GM19452 (cell line): ENCODE measurements around the gene SERTAD2.

ENCODE experiments used
- ATAC-seq: cut with Tn5 transposase; IDR thresholded peaks from one replicate; pipeline ENCODE4 v1.9.1; 2021; ENCODE audit not compliant: unreplicated experiment

Gene SERTAD2

DNA sequence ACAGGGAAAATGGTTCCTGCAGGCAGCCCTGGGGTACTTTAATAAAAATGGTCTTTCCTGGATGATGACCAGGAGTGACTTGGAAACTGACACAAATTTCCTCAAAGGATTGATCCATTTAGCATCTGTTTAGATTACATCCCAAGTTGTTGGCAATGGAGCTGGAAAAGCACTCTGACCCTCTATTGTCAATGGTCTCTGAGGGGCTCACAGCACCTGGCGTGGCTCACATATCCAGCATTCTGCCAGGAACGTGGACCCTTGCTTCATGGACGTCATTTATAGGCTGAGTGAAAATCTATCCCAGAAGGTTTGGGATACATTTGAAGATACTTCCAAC is 43.8 kb downstream of the SERTAD2 start:
- no peak for ATAC-seq

GRCh38 chr2:64609227-64609941 is 44.3 kb downstream of the SERTAD2 start:
- ATAC-seq = peak; percentile 31

GRCh38 chr2:64608867-64609226 is 44.9 kb downstream of the SERTAD2 start:
- ATAC-seq = peak; percentile 2

DNA sequence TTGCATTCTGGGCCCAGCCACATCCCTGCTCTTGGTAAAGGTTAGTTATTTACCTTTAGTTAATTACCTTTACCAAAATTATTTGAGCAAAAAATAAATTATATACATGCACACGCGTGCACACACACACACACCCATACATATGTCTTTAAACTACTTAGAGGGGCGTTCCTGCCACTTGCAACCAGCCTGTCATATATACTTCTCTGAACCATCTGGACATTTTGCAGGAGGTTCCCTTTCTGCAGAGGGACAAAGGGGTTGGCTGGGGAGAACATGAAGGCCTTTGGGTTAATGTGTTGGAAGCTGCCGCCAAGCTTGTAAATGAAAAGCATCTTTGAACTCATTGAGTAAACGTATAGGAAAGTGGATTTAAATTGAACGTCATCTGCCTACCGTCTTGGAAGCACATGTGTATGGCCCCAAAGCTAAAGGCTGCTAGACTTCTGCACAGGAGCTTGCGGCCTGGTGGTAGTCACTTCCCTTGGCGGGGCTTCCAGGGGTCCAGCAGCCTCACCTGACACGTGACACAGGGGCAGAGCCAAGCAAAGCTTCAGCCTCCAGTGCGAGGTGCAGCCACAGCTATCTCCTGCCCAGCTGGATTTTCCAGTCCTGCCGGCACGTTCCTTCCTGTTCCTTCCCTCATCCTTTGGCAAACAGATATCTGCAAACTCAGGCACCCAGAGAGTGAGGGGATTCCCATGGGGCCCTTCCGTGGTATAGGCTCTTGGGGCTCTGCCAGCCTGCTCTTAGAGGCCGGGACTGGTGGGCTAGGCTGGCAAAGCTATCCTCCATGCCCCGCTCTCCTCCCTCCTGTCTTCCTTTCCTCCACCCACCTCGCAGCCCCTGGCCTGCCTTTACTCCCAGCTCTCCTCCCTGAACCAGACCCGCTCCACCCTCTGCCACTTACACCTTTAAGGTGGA is 46.1 kb downstream of the SERTAD2 start:
- ATAC-seq = no peak

DNA sequence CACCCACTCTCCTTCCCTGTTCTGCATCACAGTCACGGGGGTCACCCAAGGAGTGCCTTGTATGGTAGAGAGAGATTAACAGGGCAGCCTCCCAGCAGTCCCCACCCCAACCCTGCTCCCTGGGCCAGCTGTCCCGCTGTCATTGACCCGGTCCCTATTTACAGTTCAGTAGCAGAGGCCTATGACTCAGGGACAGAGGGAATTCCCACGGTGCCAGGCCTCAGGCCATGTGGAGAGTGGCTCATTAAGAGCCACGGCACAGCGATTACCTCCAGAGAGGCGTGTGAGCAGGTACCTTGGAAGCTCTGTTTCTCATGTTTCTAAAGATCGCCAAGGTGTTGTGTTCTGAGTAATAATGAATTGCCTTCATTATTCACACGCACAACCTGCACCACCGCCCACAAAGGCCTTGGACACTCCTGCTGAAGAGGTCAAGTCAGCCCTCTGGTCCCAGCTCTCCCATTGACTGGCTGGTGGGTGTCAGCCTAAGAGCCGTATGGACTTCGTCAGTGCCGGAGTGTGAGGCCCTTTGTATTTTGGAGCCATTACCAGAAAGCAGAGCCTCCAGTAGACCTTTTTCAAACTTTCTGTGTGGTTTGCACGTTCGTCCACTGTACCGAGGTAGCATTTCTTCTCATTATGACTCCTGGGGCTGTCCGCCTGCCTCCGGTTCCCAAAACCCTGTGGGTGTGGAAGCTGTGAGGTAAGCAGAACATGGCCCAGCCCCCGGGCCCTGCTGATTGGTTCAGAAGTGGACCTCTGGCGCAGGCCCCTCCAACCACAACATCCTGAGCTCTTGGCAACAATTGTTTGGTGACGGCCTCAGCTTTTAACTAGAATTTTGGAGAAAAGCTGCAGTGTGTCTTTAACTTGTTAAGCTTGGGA is 47.0 kb downstream of the SERTAD2 start:
- peak; percentile 90 for ATAC-seq

DNA sequence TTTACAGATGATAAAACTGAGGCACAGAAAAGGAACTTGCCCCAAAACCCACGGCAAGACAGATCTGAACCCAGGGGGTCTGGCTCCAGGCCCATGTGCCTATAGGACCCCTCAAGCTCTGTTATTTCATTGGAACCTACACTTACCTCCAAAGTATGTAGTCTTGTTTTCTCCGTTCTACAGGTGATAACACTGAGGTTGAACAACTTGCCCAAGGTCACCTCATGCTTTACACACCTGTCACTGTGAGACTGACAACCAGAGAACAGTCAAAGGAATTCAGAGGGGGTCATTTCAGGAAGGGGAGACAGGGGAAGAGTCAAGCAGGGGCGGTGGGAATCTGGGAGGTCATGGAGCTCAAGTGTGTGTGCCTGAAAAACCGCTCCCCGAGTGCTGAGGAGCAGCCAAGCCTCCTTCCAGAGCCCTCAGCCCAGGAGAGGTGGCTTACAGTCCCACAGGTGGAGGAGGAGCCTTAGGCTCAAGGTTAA is 47.7 kb downstream of the SERTAD2 start:
- ATAC-seq = no peak

GRCh38 chr2:64605026-64605471 is 48.7 kb downstream of the SERTAD2 start:
- ATAC-seq = no peak

DNA sequence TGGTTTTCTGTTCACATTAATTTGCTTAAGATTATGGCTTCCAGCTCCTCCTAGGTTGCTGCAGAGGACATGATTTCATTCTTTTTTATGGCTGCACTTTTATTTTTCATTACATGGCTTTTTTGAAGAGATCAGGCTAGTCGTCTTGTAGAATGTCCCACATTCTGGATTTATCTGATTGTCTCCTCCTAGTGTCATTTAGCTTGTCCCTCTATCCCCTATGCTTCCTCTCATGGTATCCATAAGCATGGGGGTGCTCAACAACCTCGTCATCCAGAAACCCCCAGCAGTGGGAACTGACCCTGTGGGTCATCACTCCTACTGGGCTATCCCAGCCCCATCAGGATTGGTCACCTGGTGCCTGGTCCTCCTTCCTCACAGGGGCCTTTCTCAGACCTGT is 49.6 kb downstream of the SERTAD2 start:
- ATAC-seq = no peak

GRCh38 chr2:64602436-64602835 is 51.3 kb downstream of the SERTAD2 start:
- ATAC-seq = no peak

- ATAC-seq = no peak
Observed at GRCh38 chr2:64601785-64602391, 51.8 kb downstream of the SERTAD2 start.

GRCh38 chr2:64601034-64601754 is 52.5 kb downstream of the SERTAD2 start:
- no peak for ATAC-seq

DNA sequence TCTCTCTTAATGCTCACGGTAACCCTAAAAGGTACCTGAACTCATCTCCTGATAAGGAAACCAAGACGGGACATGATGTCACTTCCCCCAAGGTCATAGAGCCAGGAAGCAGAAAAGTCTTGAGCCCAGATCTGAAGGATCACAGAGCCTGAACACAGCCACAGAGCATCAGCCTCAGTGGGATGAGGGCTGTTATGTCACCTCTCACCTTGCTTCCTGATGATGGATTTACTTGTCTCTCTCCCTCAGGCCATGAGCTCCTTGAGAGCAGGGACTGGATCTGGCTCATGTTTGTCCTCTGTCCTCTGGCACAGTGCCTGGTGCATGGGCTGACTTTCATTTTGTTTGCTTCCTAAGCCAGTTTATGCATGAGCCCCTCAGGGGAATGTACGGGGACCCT is 54.2 kb downstream of the SERTAD2 start:
- ATAC-seq = no peak

- ATAC-seq = no peak
Observed at GRCh38 chr2:64598226-64598625, 55.5 kb downstream of the SERTAD2 start.

GRCh38 chr2:64595397-64596176 is 58.1 kb downstream of the SERTAD2 start:
- no peak for ATAC-seq

GRCh38 chr2:64594226-64594989 is 59.3 kb downstream of the SERTAD2 start:
- ATAC-seq = no peak

DNA sequence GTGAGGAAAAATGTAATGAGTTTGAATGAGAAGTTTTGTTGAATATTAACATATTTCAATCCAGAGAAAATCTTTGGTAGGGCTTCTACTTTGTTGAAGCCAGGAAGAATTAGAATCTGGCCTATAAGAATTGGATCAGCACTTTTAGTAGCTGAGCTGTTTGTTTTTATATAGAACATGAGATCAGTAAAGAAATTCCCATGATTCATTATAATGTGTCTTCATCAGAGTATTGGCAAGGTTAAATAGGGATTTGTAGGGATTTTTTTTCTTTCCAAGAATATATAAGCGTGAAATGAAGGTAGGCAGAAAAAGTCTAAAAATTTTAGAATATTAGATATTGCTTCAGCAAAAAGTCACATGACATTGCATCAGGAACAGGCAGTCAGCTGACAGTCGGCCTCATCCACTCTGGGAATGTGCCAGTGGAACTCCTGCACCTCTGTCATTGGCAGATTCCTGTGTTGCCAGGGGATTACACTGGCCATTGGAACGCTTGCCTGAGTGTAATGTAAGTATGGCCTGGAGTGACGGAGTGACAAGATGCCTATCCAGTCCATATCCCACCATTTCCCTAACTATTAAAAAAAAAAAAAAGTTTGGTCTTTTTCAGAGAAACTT is 60.6 kb downstream of the SERTAD2 start:
- no peak for ATAC-seq

- ATAC-seq = no peak
Observed at GRCh38 chr2:64591188-64591587, 62.5 kb downstream of the SERTAD2 start.

GRCh38 chr2:64587561-64587960 is 66.2 kb downstream of the SERTAD2 start:
- no peak for ATAC-seq
